NCI-H187 treated with DMSO at 0.1 percent for 48 hours (cell line): ENCODE results near the gene WASL.
"Not testable (repeated sequence)": the region's sequence is repeated elsewhere in the genome, so short reads cannot be mapped to it uniquely, and the experiment has no call there.

Experiments used
- DNase-seq: peaks from one replicate; lab custom pipeline; 2025; lab: John Stamatoyannopoulos, UW

The WASL gene

GRCh38 chr7:123748734-123749536 lies at the start of gene WASL:
WASL (minus strand) TSS chr7:123749003; CDS start chr7:123748734, 269 bp downstream.
- DNase-seq = peak; percentile 85

GRCh38 chr7:123797673-123798531 lies 49.1 kb upstream of the WASL start:
- DNase-seq = peak; percentile 15

- DNase-seq = no peak
These were observed 47.8 kb upstream of the WASL start for GRCh38 chr7:123796568-123796967.

- no peak for DNase-seq
These were observed 47.1 kb upstream of the WASL start for GRCh38 chr7:123795917-123796316.

GRCh38 chr7:123795116-123795515 lies 46.3 kb upstream of the WASL start:
- not testable (repeated sequence) for DNase-seq

GRCh38 chr7:123792547-123792946 lies 43.7 kb upstream of the WASL start:
- no peak for DNase-seq

GRCh38 chr7:123791001-123791400 lies 42.2 kb upstream of the WASL start:
- DNase-seq = no peak

- no peak for DNase-seq
These were observed 41.0 kb upstream of the WASL start for GRCh38 chr7:123789817-123790216.

- DNase-seq = no peak
These were observed 40.5 kb upstream of the WASL start for GRCh38 chr7:123789206-123789784.

- no peak for DNase-seq
These were observed 39.8 kb upstream of the WASL start for GRCh38 chr7:123788584-123788983.

GRCh38 chr7:123787220-123788007 lies 38.6 kb upstream of the WASL start:
- DNase-seq = no peak

- no peak for DNase-seq
These were observed 35.5 kb upstream of the WASL start for GRCh38 chr7:123784263-123784662.

- DNase-seq = no peak
These were observed 35.0 kb upstream of the WASL start for GRCh38 chr7:123783820-123784219.

GRCh38 chr7:123782071-123782798 lies 33.4 kb upstream of the WASL start:
- DNase-seq = no peak

- DNase-seq = not testable (repeated sequence)
These were observed 31.7 kb upstream of the WASL start for GRCh38 chr7:123780472-123780871.

GRCh38 chr7:123774496-123774895 lies 25.7 kb upstream of the WASL start:
- DNase-seq = no peak

GRCh38 chr7:123773481-123773880 lies 24.7 kb upstream of the WASL start:
- no peak for DNase-seq

- no peak for DNase-seq
These were observed 23.8 kb upstream of the WASL start for GRCh38 chr7:123772652-123773051.

GRCh38 chr7:123771846-123772245 lies 23.0 kb upstream of the WASL start:
- DNase-seq = no peak

GRCh38 chr7:123771256-123771655 lies 22.5 kb upstream of the WASL start:
- DNase-seq = no peak

- no peak for DNase-seq
These were observed 21.6 kb upstream of the WASL start for GRCh38 chr7:123770378-123770777.
